Osteoblast (primary cell): ENCODE data around the gene SPCS3. TPM values are rescaled to one million over a fixed set of nuclear protein-coding genes. Genes with fewer than 3 reads are reported as not detected.

ENCODE experiments used
- DNase-seq: peaks from one replicate; pipeline ENCODE4 v3.0.0; 2011; ENCODE audit warnings: low spot score, mixed read lengths; ENCODE audit not compliant: insufficient read length; ENCODE audit errors: missing footprints
- H2AFZ ChIP-seq: 2 replicates; pipeline ENCODE4 v1.6.0; 2011; ENCODE audit warnings: mild to moderate bottlenecking, low read length
- H3K27ac ChIP-seq: 2 replicates; pipeline ENCODE4 v1.5.1; 2011; ENCODE audit warnings: mild to moderate bottlenecking, low read depth, low read length, moderate library complexity
- H3K27me3 ChIP-seq: 2 replicates; pipeline ENCODE4 v1.6.0; 2012; ENCODE audit warnings: mild to moderate bottlenecking, control low read depth, inconsistent platforms, low read length, moderate library complexity; ENCODE audit not compliant: insufficient read depth
- H3K36me3 ChIP-seq: 2 replicates; pipeline ENCODE4 v1.5.1; 2011; ENCODE audit warnings: mild to moderate bottlenecking, low read length, control low read depth, moderate library complexity; ENCODE audit not compliant: insufficient read depth
- H3K4me1 ChIP-seq: 2 replicates; pipeline ENCODE4 v1.5.1; 2011; ENCODE audit warnings: mild to moderate bottlenecking, low read length, control low read depth, moderate library complexity; ENCODE audit not compliant: insufficient read depth
- H3K4me2 ChIP-seq: 2 replicates; pipeline ENCODE4 v1.6.0; 2011; ENCODE audit warnings: mild to moderate bottlenecking, low read length; ENCODE audit not compliant: insufficient read depth
- H3K4me3 ChIP-seq: fragments of 200-600 bp; sonication (generic); 3 replicates; pipeline ENCODE4 v1.5.1; 2012; ENCODE audit warnings: mild to moderate bottlenecking, low read length, inconsistent platforms; ENCODE audit not compliant: insufficient read depth
- H3K79me2 ChIP-seq: 2 replicates; pipeline ENCODE4 v1.6.0; 2012; ENCODE audit warnings: mild to moderate bottlenecking, low read length, control low read depth, inconsistent platforms; ENCODE audit not compliant: insufficient read depth
- H3K9me3 ChIP-seq: 2 replicates; pipeline ENCODE4 v1.5.1; 2011; ENCODE audit warnings: low read depth, low read length, control low read depth
- H4K20me1 ChIP-seq: 2 replicates; pipeline ENCODE4 v1.6.0; 2012; ENCODE audit warnings: mild to moderate bottlenecking, low read length, control low read depth; ENCODE audit not compliant: insufficient read depth
- total RNA-seq: library from RNA; depleted of rRNA; stranded (reverse); fragments of >200 nt; gene quantifications from 2 replicates; pipeline ENCODE4 v1.2.3, GENCODE V29; 2012
- TF ChIP-seq, protein P1 (sequence below): IDR thresholded peaks from 2 replicates; pipeline ENCODE4 v1.5.1; 2011; ENCODE audit warnings: mild to moderate bottlenecking, low read depth, low read length, moderate library complexity; ENCODE audit errors: extremely low read depth

Gene SPCS3
- total RNA-seq, 1 donor = 115 TPM

DNA sequence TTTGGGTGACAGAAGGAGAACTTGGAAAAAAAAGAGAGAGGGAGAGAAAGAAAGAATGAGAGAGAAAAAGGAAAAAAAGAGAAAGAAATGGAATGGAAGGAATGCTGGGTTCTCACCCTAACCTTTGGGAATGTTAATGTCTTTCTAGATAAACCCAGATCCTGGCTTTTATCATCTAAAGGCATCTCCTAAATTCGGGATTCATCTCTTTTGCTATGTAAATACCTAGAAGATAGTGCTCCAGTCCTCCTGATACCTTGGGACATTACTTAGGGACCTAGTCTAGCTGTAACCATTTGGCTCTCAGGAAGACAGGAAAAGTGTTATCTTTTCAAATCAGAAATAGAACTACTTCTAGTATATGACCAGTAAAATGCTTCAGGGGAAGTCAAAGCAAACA, 15.8 kb upstream of the SPCS3 start:
- H3K27ac ChIP-seq = no peak overlapping the region
- H4K20me1 ChIP-seq = no peaks in the 10 kb centered on the region
- H3K4me1 ChIP-seq = peaks cover 12% of the 10 kb centered on the region
- no peaks in the 10 kb centered on the region for H3K9me3 ChIP-seq
- H3K36me3 ChIP-seq = no peaks in the 10 kb centered on the region
- H3K79me2 ChIP-seq = no peaks in the 10 kb centered on the region
- H3K4me3 ChIP-seq = no peak overlapping the region
- TF ChIP-seq, protein P1, sequence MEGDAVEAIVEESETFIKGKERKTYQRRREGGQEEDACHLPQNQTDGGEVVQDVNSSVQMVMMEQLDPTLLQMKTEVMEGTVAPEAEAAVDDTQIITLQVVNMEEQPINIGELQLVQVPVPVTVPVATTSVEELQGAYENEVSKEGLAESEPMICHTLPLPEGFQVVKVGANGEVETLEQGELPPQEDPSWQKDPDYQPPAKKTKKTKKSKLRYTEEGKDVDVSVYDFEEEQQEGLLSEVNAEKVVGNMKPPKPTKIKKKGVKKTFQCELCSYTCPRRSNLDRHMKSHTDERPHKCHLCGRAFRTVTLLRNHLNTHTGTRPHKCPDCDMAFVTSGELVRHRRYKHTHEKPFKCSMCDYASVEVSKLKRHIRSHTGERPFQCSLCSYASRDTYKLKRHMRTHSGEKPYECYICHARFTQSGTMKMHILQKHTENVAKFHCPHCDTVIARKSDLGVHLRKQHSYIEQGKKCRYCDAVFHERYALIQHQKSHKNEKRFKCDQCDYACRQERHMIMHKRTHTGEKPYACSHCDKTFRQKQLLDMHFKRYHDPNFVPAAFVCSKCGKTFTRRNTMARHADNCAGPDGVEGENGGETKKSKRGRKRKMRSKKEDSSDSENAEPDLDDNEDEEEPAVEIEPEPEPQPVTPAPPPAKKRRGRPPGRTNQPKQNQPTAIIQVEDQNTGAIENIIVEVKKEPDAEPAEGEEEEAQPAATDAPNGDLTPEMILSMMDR = no peak
- no peak overlapping the region for H2AFZ ChIP-seq
- no peaks in the 10 kb centered on the region for H3K27me3 ChIP-seq
- DNase-seq = no peak
- H3K4me2 ChIP-seq = no peak overlapping the region

DNA sequence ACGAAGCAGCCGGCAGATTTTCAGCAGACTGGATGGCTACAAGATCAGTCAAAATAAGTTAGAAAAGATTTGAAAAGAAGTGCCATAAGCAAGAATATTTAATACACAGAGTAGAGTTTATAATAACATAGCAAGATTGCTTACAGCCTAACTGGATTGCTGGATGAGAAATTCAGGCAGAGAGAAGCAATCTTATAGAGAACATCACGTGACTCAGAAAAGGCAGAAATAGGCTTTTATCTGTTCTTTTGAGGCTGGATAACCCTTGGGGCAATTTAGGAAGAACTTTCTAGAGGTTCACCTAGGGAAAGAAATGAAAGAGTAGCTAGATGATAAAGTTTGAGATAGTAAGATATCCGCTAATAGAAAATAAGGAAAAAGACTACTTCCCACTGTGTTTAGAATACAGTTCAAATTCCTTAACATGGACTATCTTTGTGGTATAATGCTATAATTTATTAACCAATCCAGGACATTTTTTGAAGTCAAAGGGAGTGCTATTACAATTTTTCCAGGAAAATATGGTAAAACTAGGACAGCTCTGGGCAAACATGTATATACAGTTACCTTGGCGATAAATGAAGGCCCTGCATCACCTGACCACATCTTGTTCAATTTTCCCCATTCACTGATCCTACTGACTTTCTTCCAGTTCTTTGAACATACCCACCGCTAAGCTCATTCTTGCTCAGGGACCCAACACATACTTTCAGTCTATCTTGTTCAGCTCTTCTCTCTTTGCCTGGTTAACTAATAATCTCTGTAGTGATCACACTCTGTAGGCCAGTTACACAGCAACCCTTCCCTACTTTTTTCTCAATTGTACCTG, 12.7 kb upstream of the SPCS3 start:
- Histone ChIP-seq H3K27ac (no peak overlapping the region), H3K36me3 (no peaks in the 10 kb centered on the region), H3K4me3 (no peak overlapping the region), H3K79me2 (no peaks in the 10 kb centered on the region), H2AFZ (no peak overlapping the region), H3K27me3 (no peaks in the 10 kb centered on the region), H3K4me2 (no peak overlapping the region), H3K4me1 (peaks cover 6% of the 10 kb centered on the region), H3K9me3 (no peaks in the 10 kb centered on the region), H4K20me1 (no peaks in the 10 kb centered on the region)
- TF ChIP-seq, protein P1 = no peak
- DNase-seq = no peak

DNA sequence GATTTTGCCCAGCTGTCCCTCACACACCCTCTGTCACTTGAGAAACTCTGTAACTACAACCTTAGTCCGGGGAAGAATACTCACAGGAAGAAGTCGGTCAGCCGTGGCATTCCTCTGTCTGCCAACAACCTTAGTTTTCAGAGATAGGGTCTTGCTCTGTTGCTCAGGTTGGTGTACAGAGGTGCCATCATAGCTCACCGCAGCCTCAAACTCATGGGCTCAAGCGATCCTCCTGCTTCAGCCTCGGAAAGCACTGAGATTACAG, 12.2 kb upstream of the SPCS3 start:
- H3K4me3 ChIP-seq = no peak overlapping the region
- H2AFZ ChIP-seq = no peak overlapping the region
- H3K79me2 ChIP-seq = no peaks in the 10 kb centered on the region
- peaks cover 2% of the 10 kb centered on the region for H3K4me1 ChIP-seq
- H3K36me3 ChIP-seq = no peaks in the 10 kb centered on the region
- H3K27ac ChIP-seq = no peak overlapping the region
- DNase-seq = no peak
- H3K4me2 ChIP-seq = no peak overlapping the region
- TF ChIP-seq, protein P1 = no peak
- no peaks in the 10 kb centered on the region for H3K27me3 ChIP-seq
- no peaks in the 10 kb centered on the region for H3K9me3 ChIP-seq
- H4K20me1 ChIP-seq = no peaks in the 10 kb centered on the region

DNA sequence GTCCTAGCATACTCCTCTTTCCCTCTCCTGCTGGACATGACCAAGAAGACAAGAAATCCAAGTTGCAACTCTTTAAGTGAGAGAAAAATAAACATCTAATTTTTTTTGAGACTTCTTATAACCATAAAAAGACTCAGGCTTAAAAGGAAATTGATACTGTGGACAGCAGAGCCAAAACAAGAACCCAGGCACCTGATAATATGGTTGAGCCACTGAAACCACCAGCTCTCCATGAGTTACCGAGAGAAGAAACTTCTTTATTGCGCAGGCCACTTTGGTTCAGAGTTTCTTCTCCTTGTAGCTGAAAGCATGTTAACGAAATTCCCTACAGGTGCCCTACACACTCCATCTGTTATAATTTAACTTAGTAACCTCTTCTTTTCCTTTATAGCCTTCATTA, 11.3 kb upstream of the SPCS3 start:
- H3K79me2 ChIP-seq = no peaks in the 10 kb centered on the region
- H3K9me3 ChIP-seq = no peaks in the 10 kb centered on the region

More for the DNA sequence above, 11.3 kb upstream of the SPCS3 start:
- no peaks in the 10 kb centered on the region for H3K4me1 ChIP-seq
- H2AFZ ChIP-seq = no peak overlapping the region
- H3K4me3 ChIP-seq = no peak overlapping the region
- no peak overlapping the region for H3K27ac ChIP-seq
- no peaks in the 10 kb centered on the region for H3K27me3 ChIP-seq
- TF ChIP-seq, protein P1 = no peak
- no peak for DNase-seq
- no peaks in the 10 kb centered on the region for H3K36me3 ChIP-seq
- no peaks in the 10 kb centered on the region for H4K20me1 ChIP-seq
- H3K4me2 ChIP-seq = no peak overlapping the region
